EH (cell line): ENCODE results near the gene ETV2.
A peak's percentile ranks its signal among the peaks of the same experiment; 100 is the strongest.
"Not testable (repeated sequence)": the region's sequence is repeated elsewhere in the genome, so short reads cannot be mapped to it uniquely, and the experiment has no call there.

Experiments
- DNase-seq: peaks from one replicate; pipeline ENCODE4 v3.0.0-alpha.2; 2015; ENCODE audit warnings: low read depth

Gene ETV2

DNA sequence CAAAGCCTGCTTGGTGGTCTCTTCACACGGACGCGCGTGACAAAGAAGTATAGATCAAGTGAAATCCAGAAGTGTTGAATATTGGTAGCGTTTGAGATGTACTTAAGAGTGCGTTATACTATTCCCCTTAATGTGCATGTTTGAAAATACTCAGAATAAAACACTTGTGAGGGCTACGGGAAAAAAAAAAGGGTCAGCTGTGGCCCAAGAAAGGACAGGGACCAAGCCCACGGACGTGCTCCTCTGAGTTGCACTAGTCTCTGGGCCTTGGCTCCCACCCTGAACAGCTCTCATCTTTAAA is 13.3 kb upstream of the ETV2 start:
- DNase-seq: no peak

DNA sequence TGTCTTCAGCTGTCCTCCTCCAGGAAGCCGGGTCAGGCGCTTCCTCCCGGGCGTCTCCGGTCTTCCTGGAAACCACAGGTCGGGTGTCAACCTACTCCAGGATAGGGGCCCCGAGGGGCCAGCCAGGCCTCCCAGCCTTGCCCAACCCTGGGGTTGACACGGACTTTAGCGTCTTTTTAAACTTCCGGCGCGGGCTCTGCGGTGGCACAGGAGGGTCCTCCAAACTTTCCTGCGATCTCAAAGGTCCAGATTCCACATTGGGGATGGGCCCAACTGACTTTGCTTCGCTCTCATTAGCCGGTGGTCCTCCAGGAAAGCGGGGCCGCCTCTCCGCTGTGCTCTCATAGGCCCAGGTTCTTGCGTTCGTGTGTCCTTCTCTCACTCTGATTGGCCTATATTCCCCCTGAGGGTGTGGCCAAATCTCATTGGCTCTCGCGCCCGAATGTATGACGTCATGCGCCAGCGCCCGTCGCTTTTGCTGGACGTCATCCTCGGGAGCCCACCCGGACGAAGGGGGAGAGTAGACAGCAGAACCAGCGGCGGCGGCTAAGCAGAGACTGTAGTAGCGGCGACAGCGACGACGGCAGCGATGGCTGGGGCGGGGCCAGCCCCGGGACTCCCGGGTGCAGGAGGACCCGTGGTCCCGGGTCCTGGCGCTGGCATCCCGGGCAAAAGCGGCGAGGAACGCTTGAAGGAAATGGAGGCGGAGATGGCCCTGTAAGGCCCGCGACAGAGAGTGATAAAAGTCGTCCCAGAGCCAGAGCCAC is 12.8 kb upstream of the ETV2 start, which contains the start of gene RBM42:
RBM42 (plus strand) TSS at position 472 of the 767 bp plus-strand sequence; CDS start at position 590, 118 bp downstream.
- peak; percentile 99 for DNase-seq

DNA sequence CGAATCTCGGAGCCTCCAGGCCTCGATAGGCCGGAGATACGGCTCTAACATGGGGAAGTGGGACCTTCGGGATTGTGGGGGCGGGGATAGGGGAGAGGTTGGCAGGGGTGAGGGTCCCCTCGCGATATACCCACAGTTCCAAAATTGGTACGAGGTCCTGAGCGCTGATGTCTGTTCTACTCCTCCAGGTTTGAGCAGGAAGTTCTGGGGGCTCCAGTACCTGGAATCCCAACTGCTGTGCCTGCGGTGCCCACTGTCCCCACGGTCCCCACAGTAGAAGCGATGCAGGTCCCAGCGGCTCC is 12.3 kb upstream of the ETV2 start:
- no peak for DNase-seq

DNA sequence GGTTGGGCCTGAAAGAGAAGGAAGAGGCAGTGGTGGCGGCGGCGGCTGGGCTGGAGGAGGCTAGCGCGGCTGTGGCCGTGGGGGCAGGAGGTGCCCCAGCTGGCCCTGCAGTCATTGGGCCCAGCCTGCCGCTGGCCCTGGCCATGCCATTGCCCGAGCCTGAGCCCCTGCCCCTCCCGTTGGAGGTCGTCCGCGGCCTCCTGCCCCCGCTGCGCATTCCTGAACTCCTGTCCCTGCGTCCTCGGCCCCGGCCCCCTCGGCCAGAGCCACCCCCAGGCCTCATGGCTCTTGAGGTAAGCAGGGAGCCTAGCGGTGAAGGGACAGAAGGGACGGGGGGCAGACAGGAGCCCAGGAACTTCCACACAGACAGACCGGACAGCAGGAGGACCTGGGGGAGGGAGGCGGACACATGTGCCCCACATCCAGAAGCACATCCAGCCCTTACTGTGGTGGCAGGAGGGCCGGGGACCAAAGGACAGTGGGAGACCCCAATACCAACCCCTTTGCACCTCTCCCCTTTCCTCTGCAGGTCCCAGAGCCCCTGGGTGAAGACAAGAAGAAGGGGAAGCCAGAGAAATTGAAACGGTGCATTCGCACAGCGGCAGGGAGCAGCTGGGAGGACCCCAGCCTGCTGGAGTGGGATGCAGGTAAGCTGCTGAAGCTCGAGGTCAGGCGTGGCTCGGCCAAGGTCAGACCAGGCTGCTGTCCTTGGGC is 7.7 kb upstream of the ETV2 start:
- DNase-seq: no peak

DNA sequence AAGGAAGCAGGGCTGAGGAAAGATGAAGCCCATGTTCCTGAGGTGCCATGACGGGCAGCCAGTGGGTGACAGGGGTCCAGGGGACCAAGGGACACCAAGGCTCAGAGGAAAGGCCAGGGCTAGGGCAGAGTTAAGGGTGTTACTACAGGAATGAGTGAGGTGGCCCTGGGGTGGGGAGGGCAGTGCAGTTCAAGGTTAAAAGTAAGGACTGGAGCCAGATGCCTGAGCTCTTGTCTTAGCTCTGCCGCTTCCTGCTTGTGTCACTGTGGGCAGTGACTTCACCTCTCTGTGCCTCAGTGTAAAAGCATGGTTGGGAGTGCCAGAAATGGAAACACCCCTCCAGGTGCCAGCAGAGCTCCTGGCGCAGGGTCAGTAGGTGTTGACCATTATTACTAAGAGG is 4.9 kb upstream of the ETV2 start:
- DNase-seq: no peak

DNA sequence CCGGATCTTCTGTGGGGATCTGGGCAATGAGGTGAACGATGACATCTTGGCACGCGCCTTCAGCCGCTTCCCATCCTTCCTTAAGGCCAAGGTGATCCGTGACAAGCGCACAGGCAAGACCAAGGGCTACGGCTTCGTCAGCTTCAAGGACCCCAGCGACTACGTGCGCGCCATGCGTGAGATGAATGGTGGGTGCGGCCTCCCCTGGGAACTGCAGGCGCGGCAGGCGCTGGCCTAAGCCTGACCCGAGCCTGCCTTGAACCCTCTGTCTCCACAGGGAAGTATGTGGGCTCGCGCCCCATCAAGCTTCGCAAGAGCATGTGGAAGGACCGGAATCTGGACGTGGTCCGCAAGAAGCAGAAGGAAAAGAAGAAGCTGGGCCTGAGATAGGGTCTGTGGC is 4.4 kb upstream of the ETV2 start:
- DNase-seq: no peak

DNA sequence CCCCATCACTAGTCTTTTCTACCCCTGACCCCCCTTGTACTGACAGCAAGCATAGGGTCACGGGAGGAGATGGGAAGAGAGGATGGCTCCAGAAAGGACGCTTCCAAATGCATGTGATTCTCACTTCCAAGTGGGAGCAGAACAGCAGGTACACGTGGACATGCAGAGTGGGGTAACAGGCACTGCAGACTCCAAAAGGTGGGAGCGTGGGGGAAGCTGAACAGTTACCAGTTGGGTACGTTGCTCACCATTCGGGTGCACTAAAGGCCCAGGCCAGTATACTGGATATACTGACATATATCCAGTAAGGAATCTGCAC is 2.3 kb upstream of the ETV2 start:
- no peak for DNase-seq

DNA sequence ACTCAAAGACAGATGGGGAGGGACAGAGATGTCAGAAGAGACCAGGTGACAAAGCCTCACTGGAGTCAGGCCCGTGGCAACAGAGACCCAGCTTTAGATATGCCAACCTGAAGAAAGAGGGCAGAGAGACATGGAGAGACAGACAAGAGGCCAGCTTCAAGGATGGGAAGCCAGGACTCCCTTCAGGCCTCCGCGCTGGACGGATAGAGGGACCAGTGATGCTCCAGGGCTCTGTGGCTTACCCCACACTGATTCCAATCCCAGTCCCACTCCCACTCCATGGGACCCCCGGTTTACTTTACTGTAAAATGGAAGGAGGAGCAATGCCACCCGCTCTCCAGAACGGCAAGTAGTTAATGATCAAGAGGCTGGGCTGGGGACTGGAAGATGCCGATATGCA is 1.7 kb upstream of the ETV2 start:
- no peak for DNase-seq

DNA sequence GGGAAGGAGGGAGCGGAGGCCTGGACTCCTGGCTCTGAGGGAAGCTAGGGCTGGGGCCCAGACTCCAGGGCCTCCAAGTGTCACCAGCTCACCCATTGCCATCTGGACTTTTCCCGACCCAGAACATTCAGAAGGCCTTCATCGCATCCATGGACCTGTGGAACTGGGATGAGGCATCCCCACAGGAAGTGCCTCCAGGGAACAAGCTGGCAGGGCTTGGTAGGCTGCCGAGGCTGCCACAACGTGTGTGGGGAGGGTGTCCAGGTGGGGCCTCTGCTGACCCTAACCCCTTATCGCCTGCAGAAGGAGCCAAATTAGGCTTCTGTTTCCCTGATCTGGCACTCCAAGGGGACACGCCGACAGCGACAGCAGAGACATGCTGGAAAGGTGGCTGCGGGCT is 767 bp downstream of the ETV2 start:
- DNase-seq: no peak

DNA sequence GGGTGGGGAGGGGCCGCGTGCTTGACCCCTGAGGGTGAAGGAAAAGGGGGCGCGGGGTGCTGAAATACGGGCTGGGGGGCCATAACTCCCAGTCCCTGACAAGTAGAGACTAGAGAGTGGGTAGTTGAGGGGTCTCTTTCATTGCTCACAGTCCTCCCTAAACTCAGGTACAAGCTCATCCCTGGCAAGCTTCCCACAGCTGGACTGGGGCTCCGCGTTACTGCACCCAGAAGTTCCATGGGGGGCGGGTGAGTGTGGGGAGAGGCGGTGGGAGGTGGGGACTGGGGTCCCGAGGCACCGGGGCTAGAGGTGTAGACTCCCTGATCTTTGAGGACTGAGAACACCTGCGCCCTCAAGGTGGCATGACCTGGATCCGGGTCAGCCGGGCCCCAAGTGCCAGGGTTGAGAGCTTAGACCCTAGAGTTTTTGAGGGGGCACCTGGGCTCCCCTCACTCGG is 1.3 kb downstream of the ETV2 start:
- DNase-seq: no peak

DNA sequence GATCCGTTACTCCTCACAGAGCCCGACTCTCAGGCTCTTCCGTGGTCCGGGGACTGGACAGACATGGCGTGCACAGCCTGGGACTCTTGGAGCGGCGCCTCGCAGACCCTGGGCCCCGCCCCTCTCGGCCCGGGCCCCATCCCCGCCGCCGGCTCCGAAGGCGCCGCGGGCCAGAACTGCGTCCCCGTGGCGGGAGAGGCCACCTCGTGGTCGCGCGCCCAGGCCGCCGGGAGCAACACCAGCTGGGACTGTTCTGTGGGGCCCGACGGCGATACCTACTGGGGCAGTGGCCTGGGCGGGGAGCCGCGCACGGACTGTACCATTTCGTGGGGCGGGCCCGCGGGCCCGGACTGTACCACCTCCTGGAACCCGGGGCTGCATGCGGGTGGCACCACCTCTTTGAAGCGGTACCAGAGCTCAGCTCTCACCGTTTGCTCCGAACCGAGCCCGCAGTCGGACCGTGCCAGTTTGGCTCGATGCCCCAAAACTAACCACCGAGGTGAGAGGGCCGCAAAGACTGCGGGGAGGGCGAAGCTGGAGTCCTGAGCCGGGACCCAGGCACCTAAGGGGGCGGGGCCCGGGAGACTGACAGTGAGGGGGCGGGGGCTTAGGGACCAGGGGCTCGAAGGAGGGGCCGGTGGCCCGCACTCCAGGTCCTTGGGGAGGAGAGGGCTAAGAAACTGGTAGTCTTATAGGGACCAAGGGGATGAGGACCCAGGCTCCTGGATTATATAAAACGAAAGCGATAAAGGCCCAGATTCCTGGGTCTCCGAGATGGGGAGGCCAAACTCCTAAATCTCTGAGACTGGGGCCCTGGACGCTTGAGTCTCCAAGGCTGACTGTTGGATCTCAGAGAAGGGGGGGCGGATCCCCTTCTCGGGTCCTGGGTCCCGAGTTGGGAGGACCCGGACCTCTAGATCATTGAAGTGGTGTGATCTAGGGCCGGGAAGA is 2.0 kb downstream of the ETV2 start:
- peak; percentile 79 for DNase-seq

DNA sequence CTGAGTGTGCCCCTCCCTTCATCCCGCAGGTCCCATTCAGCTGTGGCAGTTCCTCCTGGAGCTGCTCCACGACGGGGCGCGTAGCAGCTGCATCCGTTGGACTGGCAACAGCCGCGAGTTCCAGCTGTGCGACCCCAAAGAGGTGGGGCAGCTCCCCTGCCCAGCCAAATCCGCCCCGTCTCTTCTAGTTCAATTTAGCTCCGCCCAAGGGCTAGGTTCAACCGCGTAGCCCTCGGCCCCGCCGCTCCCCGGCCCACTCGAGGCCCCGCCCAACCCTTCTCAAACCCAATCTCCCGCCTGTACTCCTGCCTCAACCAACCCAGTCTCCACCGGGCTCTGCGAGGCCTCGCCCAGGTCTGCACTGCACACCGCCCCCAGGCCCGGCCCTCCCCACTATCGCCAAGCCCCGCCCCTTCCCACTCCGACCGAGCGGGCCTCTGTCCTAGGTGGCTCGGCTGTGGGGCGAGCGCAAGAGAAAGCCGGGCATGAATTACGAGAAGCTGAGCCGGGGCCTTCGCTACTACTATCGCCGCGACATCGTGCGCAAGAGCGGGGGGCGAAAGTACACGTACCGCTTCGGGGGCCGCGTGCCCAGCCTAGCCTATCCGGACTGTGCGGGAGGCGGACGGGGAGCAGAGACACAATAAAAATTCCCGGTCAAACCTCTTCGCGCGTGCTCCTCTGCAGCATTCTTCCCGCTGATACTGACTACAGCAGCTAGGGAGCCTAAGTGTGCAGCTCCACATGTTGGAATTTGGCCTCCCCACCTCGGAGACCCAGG is 2.9 kb downstream of the ETV2 start:
- DNase-seq: peak; percentile 95

DNA sequence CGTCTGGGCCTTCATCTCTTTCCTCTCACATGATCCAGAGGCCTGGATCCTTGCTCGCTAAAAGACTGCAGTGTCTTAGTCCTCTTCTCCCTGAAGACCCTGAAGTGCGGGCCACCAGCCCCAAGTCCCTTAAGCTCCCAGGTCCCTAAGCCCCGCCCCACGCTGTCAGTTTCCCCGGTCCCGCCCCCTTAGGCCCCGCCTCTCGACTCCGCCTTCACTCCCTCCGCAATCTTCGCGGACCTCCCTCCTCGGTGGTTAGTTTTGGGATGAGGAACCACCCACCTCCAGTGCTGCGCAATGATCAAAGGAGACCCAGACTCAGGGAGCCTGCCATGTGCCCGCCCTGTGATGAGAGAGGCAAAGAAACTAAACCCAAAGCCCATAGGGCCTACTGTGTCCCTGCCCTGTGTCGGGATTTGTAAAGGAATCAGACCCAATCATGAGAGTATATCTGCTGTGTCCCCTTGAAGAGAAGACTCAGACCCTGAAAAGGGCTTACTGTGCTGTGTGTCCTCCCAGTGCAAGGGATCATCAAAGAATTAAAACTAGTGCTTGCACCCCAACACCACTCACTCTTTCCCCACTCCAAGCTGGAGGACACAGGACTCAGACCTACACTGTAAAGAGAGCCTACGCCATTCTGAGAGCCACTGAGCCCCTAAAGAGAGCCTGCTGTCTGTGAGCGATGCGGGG is 3.6 kb downstream of the ETV2 start:
- DNase-seq: peak; percentile 72

DNA sequence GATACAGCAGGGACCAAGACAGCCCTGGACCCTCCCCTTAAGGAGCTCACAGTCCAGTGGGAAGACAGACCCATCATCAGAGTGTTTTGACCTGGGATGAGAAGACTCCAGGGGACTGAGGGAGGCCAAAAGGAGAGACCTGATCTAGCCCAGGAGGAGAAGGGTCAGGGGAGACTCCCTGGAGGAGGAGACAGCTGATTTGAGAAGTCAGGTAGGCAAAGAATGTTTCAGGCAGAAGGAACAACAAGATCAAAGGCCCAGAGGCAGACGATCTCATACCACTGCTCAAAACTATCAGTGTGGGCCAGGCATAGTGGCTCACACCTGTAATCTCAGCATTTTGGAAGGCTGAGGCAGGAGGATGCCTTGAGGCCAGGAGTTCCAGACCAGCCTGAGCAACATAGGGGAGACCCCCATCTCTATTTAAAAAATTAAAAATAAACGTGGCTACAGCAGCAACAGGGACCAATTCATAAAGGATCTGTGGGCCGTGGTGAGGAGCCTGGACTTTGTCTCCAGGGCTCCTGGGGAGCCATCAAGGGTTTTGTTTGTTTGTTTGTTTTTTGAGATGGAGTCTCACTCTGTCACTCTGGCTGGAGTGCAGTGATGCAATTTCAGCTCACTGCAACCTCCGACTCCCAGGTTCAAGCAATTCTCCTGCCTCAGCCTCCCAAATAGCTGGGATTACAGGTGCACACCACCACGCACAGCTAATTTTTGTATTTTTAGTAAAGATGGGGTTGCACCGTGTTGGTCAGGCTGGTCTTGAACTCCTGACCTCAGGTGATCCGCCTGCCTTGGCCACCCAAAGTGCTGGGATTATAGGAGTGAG is 4.4 kb downstream of the ETV2 start:
- no peak for DNase-seq

DNA sequence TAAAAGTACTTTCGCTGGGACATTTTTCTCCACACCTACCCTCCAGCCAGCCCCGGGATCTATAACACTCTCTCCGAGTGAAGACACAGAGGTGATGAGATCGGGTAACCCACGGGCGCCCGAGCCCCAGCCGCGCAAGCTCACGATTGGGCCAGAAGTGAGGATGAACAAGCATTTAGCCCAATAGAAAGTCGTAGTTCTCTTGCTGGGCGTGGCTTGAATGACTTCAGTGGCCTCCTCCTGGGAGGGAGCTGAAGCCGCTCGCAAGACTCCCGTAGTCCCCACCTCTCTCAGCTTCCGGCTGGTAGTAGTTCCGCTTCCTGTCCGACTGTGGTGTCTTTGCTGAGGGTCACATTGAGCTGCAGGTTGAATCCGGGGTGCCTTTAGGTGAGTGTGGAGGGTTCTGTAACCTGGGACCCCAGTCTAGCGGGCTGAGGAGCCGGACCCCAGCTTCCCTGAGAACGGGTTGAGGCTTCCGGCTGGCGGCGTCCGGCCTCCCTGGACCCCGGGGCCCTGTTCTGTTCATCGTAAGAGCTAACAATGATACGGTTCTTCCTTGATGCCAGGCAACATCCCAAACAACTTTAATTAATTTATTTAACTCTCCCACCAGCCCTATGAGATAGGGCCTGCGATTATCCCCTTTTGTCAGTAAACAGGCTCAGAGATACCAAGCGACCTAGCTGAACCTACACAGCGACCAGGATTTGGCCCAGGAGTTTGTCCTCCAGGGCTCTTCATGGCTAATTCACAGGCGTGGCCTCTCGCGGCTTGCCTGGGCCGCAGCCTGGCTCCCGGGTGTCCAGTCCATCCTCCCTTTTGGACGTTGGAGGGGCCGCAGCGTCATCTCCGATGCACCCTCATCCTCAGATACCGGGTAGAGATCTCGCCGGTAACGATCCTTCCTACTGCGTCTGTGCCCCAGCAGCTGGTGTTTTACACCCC is 6.7 kb downstream of the ETV2 start, which contains the start of gene COX6B1:
COX6B1 (plus strand) TSS at position 307 of the 945 bp plus-strand sequence. CDS start 2,921 bp downstream, outside the sequence.
- peak; percentile 98 for DNase-seq

DNA sequence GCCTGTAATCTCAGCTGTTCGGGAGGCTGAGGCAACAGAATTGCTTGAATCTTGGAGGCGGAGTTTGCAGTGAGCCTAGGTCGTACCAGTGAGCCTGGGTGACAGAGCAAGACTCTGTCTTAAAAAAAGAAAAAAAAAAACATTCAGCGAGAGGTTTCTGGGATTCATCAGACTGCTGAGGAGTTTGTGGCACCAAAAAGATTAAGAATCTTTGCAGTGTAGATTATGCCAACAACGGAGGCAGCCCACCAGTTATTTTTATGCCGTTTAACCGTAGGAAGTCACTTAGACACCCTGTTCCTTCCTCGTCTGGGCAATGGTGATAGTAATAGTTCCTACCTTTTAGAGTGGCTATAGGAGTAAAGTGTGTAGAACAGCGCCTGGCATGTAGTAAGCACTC is 9.0 kb downstream of the ETV2 start:
- no peak for DNase-seq

DNA sequence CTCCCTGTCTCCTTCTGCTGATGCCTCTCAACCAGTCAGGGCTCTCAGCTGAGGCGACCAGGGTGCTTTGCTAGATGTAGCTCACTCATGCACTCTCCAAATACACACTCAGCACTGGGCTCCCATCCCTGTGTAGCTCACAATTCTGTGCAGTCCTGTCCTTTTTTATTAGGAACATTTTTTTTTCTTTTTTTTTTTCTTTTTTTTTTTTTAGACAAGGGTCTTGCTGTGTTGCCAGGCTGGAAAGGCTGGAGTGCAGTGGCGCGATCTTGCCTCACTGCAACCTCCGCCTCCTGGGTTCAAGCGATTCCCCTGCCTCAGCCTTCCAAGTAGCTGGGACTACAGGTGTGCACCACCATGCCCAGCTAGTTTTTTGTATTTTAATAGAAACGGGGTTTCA is 13.3 kb downstream of the ETV2 start:
- not testable (repeated sequence) for DNase-seq

DNA sequence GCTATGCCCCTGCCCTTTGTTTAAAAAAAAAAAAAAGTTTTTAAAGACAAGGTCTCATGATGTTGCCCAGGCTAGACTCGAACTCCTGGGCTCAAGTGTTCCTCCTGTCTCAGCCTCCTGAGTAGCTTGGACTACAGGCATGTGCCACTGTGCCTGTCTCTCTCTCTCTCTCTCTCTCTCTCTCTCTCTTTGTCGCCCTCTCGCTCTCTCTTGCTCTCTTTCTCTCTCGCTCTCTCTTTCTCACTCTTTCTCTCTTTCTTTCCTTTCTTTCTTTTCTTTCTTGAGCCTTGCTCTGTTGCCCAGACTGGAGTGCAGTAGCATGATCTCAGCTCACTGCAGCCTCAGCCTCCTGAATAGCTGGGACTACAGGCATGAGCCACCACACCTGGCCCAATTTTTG is 14.1 kb downstream of the ETV2 start:
- no peak for DNase-seq

DNA sequence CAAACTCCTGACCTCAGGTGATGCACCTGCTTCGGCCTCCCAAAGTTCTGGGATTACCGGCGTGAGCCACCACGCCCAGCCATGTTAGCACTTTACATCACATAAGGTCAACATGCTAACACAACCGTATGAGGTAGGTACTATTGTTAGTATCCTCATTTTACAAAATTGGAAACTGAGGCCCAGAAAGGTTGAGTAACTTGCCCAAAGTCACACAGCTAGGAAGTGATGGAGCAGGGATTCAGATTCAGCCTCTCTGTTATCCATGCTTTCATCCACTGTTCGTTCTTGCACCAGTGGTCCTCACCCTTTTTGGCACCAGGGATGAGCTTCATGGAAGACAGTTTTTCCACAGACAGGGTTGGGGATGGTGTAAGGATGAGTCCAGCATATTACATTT is 15.2 kb downstream of the ETV2 start:
- no peak for DNase-seq
